ENCODE results near the gene TBL1XR1. TPM values are rescaled to one million over a fixed set of nuclear protein-coding genes. Genes with fewer than 3 reads are reported as not detected.

The TBL1XR1 gene
- total RNA-seq, 2 donors from 2014 or later: 75.8 to 156 TPM

DNA sequence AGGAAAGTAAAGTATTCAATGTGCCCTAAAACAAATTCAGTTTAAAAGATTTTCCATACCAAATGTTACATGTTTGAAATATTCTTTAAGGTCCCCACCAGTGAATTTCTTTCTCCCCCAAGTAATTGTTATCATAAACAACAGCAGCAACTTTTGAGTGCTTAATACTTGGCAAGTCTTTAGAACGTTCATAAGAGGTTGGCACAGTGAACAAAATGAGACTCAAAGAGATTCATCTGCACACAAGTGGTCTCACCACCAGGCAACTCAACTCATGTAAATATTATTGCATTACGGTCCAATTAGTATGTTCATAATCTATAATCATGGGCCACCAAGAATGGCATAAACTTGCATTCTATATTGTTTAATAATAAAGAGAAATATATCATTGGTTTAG, 98.7 kb downstream of the TBL1XR1 start:
- no peaks in the 10 kb centered on the region for H3K4me1 ChIP-seq (replicated peaks)
- no peaks in the 10 kb centered on the region for H3K36me3 ChIP-seq
- intact Hi-C loops (cut with DNase I): no loop called here
- TF ChIP-seq POLR2AphosphoS5 (IDR thresholded peaks at IDR 0.05) (no peak), POLR2A (IDR thresholded peaks at IDR 0.05) (no peak), CTCF (IDR thresholded peaks at IDR 0.05) (no peak)
- no peak for DNase-seq (ENCODE audit: low spot score)
- no peak overlapping the region for H3K27ac ChIP-seq
- 74% methylated on average over 2 of the region's 2 CpGs for WGBS
- H3K9me3 ChIP-seq: no peaks in the 10 kb centered on the region
- no peaks in the 10 kb centered on the region for H3K27me3 ChIP-seq (replicated peaks; ENCODE audit: insufficient read depth)
- H3K4me3 ChIP-seq: no peak overlapping the region

GRCh38 chr3:177096615-177097014, 100.7 kb downstream of the TBL1XR1 start:
- H3K4me3 ChIP-seq: no peak overlapping the region
- no peak for TF ChIP-seq POLR2A (IDR thresholded peaks at IDR 0.05)
- TF ChIP-seq CTCF (IDR thresholded peaks at IDR 0.05): no peak
- TF ChIP-seq POLR2AphosphoS5 (IDR thresholded peaks at IDR 0.05): no peak
- no peak for DNase-seq (ENCODE audit: low spot score)
- intact Hi-C loops (cut with DNase I): no loop called here
- no peaks in the 10 kb centered on the region for H3K27me3 ChIP-seq (replicated peaks; ENCODE audit: insufficient read depth)
- H3K27ac ChIP-seq: no peak overlapping the region
- H3K36me3 ChIP-seq: no peaks in the 10 kb centered on the region
- H3K4me1 ChIP-seq (replicated peaks): no peaks in the 10 kb centered on the region
- H3K9me3 ChIP-seq: no peaks in the 10 kb centered on the region
- 34% methylated on average over 1 of the region's 1 CpG for WGBS

DNA sequence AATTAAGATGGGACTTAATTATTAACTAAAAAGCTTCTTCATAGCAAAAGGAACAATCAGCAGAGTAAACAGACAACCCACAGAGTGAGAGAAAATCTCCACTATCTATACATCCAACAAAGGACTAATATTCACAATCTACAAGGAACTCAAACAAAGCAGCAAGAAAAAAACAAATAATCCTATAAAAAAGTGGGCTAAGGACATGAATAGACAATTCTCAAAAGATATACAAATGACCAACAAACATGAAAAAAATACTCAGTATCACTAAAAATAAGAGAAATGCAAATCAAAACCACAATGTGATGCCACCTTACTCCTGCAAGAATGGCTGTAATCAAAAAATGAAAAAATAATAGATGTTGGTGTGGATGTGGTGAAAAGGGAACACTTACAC, 103.3 kb downstream of the TBL1XR1 start:
- Histone ChIP-seq H3K36me3 (no peaks in the 10 kb centered on the region), H3K9me3 (no peaks in the 10 kb centered on the region), H3K4me3 (no peak overlapping the region), H3K27ac (no peak overlapping the region), H3K27me3 (replicated peaks; ENCODE audit: insufficient read depth) (no peaks in the 10 kb centered on the region), H3K4me1 (replicated peaks) (peaks cover 5% of the 10 kb centered on the region)
- intact Hi-C loops (cut with DNase I): no loop called here
- DNase-seq (ENCODE audit: low spot score): no peak
- no peak for TF ChIP-seq POLR2A (IDR thresholded peaks at IDR 0.05)
- no peak for TF ChIP-seq CTCF (IDR thresholded peaks at IDR 0.05)
- no peak for TF ChIP-seq POLR2AphosphoS5 (IDR thresholded peaks at IDR 0.05)

DNA sequence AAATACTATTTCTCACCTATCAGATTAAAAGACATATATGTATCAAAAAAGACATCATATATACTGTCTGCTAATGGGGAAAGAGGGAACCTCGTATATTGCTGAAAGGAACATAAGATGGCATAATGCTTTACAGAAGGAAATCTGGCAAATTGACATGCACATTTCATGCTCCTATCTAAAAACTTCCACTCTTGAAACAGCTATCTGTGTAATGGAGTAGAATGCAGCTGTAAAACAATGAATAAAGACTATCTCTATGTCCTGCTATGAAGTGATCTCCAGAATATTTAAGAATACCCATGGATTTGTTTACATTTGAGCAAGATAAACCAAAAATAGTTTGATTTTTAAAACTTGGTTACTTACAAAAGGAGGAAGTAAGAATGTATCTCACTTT, 107.4 kb downstream of the TBL1XR1 start:
- H3K4me1 ChIP-seq (replicated peaks): peaks cover 8% of the 10 kb centered on the region
- WGBS: 62% methylated on average over 1 of the region's 1 CpG
- no peaks in the 10 kb centered on the region for H3K27me3 ChIP-seq (replicated peaks; ENCODE audit: insufficient read depth)
- intact Hi-C loops (cut with DNase I): no loop called here
- TF ChIP-seq POLR2AphosphoS5 (IDR thresholded peaks at IDR 0.05): no peak
- no peak for TF ChIP-seq CTCF (IDR thresholded peaks at IDR 0.05)
- H3K36me3 ChIP-seq: no peaks in the 10 kb centered on the region
- DNase-seq (ENCODE audit: low spot score): no peak
- no peak overlapping the region for H3K4me3 ChIP-seq
- no peaks in the 10 kb centered on the region for H3K9me3 ChIP-seq
- no peak overlapping the region for H3K27ac ChIP-seq

DNA sequence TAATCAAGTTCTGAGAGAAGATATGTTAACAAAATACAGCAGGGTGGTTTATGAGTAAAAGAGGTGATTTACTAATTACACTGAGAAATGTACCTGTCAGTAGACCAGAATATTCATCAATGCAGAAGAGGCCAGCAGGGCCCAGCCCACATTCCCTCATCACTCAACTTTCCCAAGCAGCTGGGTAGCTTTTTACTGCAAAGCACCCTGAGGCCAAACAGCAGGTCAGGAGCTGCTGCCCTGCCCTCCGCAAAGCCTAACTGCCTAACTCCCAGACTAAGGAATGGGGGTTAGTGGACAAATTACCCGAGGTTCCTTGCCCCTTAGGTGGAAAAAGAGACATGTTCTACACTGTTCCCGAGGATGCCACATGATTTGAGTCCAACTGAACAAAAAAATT, 108.2 kb downstream of the TBL1XR1 start:
- no peaks in the 10 kb centered on the region for H3K36me3 ChIP-seq
- no peak for TF ChIP-seq POLR2A (IDR thresholded peaks at IDR 0.05)
- TF ChIP-seq POLR2AphosphoS5 (IDR thresholded peaks at IDR 0.05): no peak
- no peak for TF ChIP-seq CTCF (IDR thresholded peaks at IDR 0.05)
- intact Hi-C loops (cut with DNase I): no loop called here
- no peak overlapping the region for H3K4me3 ChIP-seq
- no peak overlapping the region for H3K27ac ChIP-seq
- peaks cover 8% of the 10 kb centered on the region for H3K4me1 ChIP-seq (replicated peaks)
- H3K27me3 ChIP-seq (replicated peaks; ENCODE audit: insufficient read depth): no peaks in the 10 kb centered on the region
- H3K9me3 ChIP-seq: no peaks in the 10 kb centered on the region
- 77% methylated on average over 3 of the region's 3 CpGs for WGBS
- DNase-seq (ENCODE audit: low spot score): no peak

Data from prostate gland (tissue), 2 donors.